ENCODE data around the gene TEAD1. TPM values are rescaled to one million over a fixed set of nuclear protein-coding genes. Genes with fewer than 3 reads are reported as not detected.

TEAD1 gene
- total and polyA plus RNA-seq, 9 of the 15 experiments (the other 6 are each of a cell fraction or from before 2014, with no cell fraction given) = 1.7 to 17.7 (median 10.8) TPM

DNA sequence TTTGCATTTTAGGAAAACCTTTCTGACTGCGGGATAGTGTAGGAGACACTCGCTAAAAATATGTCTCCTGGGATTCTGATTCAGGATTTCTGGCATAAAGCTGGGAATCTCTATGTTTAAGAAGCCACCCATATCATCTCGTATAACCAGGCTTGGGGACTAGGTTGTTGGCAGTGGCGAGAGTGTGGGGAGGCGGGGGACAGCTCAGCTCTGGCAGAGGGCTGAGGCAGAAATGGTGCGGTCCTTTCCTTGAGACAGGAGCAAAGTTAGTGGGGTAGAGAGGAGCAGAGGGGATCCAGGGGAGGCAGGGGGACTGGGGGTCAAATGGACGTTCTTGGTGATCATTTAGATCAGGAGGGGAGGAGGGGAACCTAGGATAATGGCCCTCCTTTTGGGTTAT is 74.3 kb downstream of the TEAD1 start:
- POLR2A ChIA-PET = no interaction called here
- intact Hi-C loops (cut with micrococcal nuclease) = no loop called here
- no peaks in the 10 kb centered on the region; the same call in 1 of the 2 replicates for H4K20me1 ChIP-seq (replicated peaks; ENCODE audit: control insufficient read depth, insufficient read depth, low read length)
- H3K79me2 ChIP-seq (ENCODE audit: control insufficient read depth, insufficient read depth, low read length) = peaks cover 6% of the 10 kb centered on the region; the same call in 1 of the 3 replicates
- H3K36me3 ChIP-seq (ENCODE audit: control insufficient read depth, insufficient read depth, low read length) = no peaks in the 10 kb centered on the region
- no peak overlapping the region for H3K27ac ChIP-seq (ENCODE audit: extremely low read depth, low read depth, low read length)
- FAIRE-seq (no peak), ATAC-seq (no peak), DNase-seq (ENCODE audit: extremely low read depth in 1 of 4, low spot score in 3 of 4) (no peak)
- no peaks in the 10 kb centered on the region for H3K9me1 ChIP-seq (ENCODE audit: control insufficient read depth, insufficient read depth, low read length)
- CTCF ChIA-PET (ENCODE audit: low intra/inter-chr PET ratio) = no interaction called here
- H2AFZ ChIP-seq (ENCODE audit: low read depth, low read length) = no peak overlapping the region
- H3K9me3 ChIP-seq (replicated peaks; ENCODE audit: control insufficient read depth, insufficient read depth, low read depth, low read length) = no peaks in the 10 kb centered on the region
- H3K27me3 ChIP-seq (ENCODE audit: control insufficient read depth in 2 of 2, insufficient read depth in 2 of 2, low read length in 2 of 2) = no peaks in the 10 kb centered on the region
- H3K9ac ChIP-seq (ENCODE audit: insufficient read depth in 1 of 2, low read depth in 2 of 2, low read length in 2 of 2) = no peak overlapping the region
- 77% methylated on average over 7 of the region's 7 CpGs for WGBS (ENCODE audit: insufficient coverage, low coverage, missing lambda C conversion rate)
- TF ChIP-seq ZNF696 (CRISPR knock-in tag; conservative IDR thresholded peaks at IDR 0.05) (no peak), SRSF9 (IDR thresholded peaks at IDR 0.05; ENCODE audit: borderline replicate concordance, low read depth, low read length) (no peak), JUNB (CRISPR knock-in tag; conservative IDR thresholded peaks at IDR 0.05) (no peak), GABPA (tag; conservative IDR thresholded peaks at IDR 0.05; ENCODE audit: low read depth) (no peak), ZNF57 (CRISPR knock-in tag; IDR thresholded peaks at IDR 0.05) (no peak), EHMT2 (IDR thresholded peaks at IDR 0.05) (no peak), ZNF324 (CRISPR knock-in tag; IDR thresholded peaks at IDR 0.05) (no peak), ZNF174 (CRISPR knock-in tag; IDR thresholded peaks at IDR 0.05) (no peak), NBN (IDR thresholded peaks at IDR 0.05; ENCODE audit: low read depth) (no peak), SMAD1 (IDR thresholded peaks at IDR 0.05; ENCODE audit: low read depth, low read length, partially characterized antibody) (no peak), CCAR2 (IDR thresholded peaks at IDR 0.05; ENCODE audit: low read depth, low read length) (no peak), POLR2AphosphoS5 (IDR thresholded peaks at IDR 0.05; ENCODE audit: control insufficient read depth, insufficient read depth, low read depth, low read length) (no peak)
- TF ChIP-seq, protein P1, sequence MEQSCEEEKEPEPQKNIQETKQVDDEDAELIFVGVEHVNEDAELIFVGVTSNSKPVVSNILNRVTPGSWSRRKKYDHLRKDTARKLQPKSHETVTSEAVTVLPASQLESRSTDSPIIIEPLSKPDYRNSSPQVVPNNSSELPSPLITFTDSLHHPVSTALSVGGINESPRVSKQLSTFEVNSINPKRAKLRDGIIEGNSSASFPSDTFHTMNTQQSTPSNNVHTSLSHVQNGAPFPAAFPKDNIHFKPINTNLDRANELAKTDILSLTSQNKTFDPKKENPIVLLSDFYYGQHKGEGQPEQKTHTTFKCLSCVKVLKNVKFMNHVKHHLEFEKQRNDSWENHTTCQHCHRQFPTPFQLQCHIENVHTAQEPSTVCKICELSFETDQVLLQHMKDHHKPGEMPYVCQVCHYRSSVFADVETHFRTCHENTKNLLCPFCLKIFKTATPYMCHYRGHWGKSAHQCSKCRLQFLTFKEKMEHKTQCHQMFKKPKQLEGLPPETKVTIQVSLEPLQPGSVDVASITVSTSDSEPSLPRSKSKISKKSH (CRISPR knock-in tag; IDR thresholded peaks at IDR 0.05) = no peak
- TF ChIP-seq, protein P2, sequence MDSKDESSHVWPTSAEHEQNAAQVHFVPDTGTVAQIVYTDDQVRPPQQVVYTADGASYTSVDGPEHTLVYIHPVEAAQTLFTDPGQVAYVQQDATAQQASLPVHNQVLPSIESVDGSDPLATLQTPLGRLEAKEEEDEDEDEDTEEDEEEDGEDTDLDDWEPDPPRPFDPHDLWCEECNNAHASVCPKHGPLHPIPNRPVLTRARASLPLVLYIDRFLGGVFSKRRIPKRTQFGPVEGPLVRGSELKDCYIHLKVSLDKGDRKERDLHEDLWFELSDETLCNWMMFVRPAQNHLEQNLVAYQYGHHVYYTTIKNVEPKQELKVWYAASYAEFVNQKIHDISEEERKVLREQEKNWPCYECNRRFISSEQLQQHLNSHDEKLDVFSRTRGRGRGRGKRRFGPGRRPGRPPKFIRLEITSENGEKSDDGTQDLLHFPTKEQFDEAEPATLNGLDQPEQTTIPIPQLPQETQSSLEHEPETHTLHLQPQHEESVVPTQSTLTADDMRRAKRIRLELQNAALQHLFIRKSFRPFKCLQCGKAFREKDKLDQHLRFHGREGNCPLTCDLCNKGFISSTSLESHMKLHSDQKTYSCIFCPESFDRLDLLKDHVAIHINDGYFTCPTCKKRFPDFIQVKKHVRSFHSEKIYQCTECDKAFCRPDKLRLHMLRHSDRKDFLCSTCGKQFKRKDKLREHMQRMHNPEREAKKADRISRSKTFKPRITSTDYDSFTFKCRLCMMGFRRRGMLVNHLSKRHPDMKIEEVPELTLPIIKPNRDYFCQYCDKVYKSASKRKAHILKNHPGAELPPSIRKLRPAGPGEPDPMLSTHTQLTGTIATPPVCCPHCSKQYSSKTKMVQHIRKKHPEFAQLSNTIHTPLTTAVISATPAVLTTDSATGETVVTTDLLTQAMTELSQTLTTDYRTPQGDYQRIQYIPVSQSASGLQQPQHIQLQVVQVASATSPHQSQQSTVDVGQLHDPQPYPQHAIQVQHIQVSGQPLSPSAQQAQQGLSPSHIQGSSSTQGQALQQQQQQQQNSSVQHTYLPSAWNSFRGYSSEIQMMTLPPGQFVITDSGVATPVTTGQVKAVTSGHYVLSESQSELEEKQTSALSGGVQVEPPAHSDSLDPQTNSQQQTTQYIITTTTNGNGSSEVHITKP (IDR thresholded peaks at IDR 0.05; ENCODE audit: partially characterized antibody) = no peak
- H3K4me3 ChIP-seq = no peak overlapping the region
- peaks cover 15 to 19% of the 10 kb centered on the region in 2 experiments for H3K4me1 ChIP-seq (replicated peaks in 1 of 2; ENCODE audit: control insufficient read depth in 2 of 2, insufficient read depth in 2 of 2, low read length in 2 of 2)
- in situ Hi-C loops (cut with MboI) = no loop called here
- BruUV-seq (replicated peaks) = no TSS peak
- H3K4me2 ChIP-seq (ENCODE audit: insufficient read depth, low read length) = no peak overlapping the region
